Measurements from ENCODE around the gene SAMMSON.

Gene SAMMSON

DNA sequence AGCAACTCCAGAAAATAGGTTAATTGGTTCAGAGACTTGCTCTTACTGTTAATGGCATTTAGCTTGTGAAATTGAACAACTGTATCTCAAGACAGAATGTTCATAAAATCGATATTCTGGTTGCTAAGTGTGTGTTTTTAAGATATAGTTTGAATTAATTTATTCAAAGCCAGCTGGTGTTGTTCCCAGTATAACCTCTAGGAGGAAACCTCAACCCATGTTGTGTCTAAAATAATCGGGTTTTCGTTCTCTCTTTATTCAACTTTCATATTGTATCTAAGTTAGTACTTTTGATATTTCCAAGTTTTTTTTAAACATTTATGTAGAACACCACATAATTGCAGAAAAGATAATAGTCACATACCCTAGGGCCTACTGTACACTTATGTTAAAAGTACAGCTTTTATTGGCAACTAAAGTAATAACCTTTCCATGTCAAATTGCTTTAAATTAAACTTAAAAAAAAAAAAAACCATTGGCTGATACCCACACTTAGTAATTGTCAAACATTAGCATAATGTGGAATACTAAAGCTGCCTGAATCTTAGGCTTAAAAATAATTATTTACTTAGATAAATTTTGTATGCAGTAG, 90.9 kb downstream of the SAMMSON start:
- TF ChIP-seq, protein P1, sequence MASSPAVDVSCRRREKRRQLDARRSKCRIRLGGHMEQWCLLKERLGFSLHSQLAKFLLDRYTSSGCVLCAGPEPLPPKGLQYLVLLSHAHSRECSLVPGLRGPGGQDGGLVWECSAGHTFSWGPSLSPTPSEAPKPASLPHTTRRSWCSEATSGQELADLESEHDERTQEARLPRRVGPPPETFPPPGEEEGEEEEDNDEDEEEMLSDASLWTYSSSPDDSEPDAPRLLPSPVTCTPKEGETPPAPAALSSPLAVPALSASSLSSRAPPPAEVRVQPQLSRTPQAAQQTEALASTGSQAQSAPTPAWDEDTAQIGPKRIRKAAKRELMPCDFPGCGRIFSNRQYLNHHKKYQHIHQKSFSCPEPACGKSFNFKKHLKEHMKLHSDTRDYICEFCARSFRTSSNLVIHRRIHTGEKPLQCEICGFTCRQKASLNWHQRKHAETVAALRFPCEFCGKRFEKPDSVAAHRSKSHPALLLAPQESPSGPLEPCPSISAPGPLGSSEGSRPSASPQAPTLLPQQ (tag by site-specific recombination; IDR thresholded peaks at IDR 0.05): no peak
- TF ChIP-seq ZNF654 (tag by site-specific recombination; IDR thresholded peaks at IDR 0.05; ENCODE audit: low read depth): peak; percentile 25; the same call in 1 of the 2 replicates
- POLR2A ChIA-PET: no interaction called here
- Histone ChIP-seq H3K36me3 (ENCODE audit: control insufficient read depth in 2 of 2, insufficient read depth in 1 of 2, low read length in 2 of 2) (no peaks in the 10 kb centered on the region), H3K9me3 (ENCODE audit: control insufficient read depth, insufficient read depth, low read depth, low read length) (no peaks in the 10 kb centered on the region), H3K4me1 (ENCODE audit: control insufficient read depth, insufficient read depth, low read length) (no peaks in the 10 kb centered on the region), H3K4me3 (ENCODE audit: low read depth, low read length) (no peak overlapping the region), H3K27ac (ENCODE audit: extremely low read depth, low read depth, low read length) (no peak overlapping the region)
- CTCF ChIA-PET: interaction anchor here (0.6 to 2.0 kb wide), 19 partner anchors 9 to 1792 kb away, joined by 3 to 12 read pairs (median 3); no protein-coding TSS in a partner anchor

DNA sequence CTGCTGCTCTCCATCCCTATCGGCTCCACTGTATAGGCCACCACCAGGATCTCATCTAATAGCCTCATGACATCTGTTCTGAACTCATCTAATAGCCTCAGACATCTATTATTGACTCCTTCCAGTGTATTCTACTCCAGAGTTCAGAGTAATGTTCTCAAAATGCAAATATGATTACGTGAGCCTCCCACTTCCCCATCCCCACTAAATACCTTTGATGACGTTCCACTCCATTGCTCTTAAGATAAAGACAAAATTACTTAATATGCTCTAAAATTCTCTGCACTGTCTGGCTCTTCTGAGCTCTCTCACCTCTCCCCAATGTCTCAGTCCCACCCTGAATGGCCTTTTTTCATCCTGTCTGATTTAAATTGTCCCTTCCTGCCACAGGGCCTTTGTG, 94.7 kb downstream of the SAMMSON start:
- no peaks in the 10 kb centered on the region for H3K9me3 ChIP-seq (ENCODE audit: control insufficient read depth, insufficient read depth, low read depth, low read length)
- no peak overlapping the region for H3K27ac ChIP-seq (ENCODE audit: extremely low read depth, low read depth, low read length)
- TF ChIP-seq ZNF239 (tag by site-specific recombination; IDR thresholded peaks at IDR 0.05) (no peak), ZNF24 (tag by site-specific recombination; IDR thresholded peaks at IDR 0.05) (no peak), ZNF549 (tag by site-specific recombination; IDR thresholded peaks at IDR 0.05) (no peak), ZNF433 (tag by site-specific recombination; IDR thresholded peaks at IDR 0.05; ENCODE audit: low read depth) (no peak), ZNF785 (tag by site-specific recombination; IDR thresholded peaks at IDR 0.05) (no peak), KLF9 (tag by site-specific recombination; IDR thresholded peaks at IDR 0.05; ENCODE audit: low read depth) (no peak), ZNF529 (tag by site-specific recombination; IDR thresholded peaks at IDR 0.05; ENCODE audit: insufficient replicate concordance) (no peak), BCL11A (tag by site-specific recombination; IDR thresholded peaks at IDR 0.05; ENCODE audit: low read depth) (no peak), ZNF610 (tag by site-specific recombination; IDR thresholded peaks at IDR 0.05; ENCODE audit: borderline replicate concordance) (no peak), GLI4 (tag by site-specific recombination; IDR thresholded peaks at IDR 0.05) (no peak)
- TF ChIP-seq, protein P2, sequence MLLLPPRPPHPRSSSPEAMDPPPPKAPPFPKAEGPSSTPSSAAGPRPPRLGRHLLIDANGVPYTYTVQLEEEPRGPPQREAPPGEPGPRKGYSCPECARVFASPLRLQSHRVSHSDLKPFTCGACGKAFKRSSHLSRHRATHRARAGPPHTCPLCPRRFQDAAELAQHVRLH (tag by site-specific recombination; IDR thresholded peaks at IDR 0.05): no peak
- ChIA-PET POLR2A (no interaction called here), CTCF (interaction anchor here (1.4 kb wide), 1 partner anchor 12 kb away, joined by 3 read pairs; no protein-coding TSS in a partner anchor)
- no peak overlapping the region for H3K4me3 ChIP-seq (ENCODE audit: low read depth, low read length)
- H3K36me3 ChIP-seq (ENCODE audit: control insufficient read depth in 2 of 2, insufficient read depth in 1 of 2, low read length in 2 of 2): no peaks in the 10 kb centered on the region
- H3K4me1 ChIP-seq (ENCODE audit: control insufficient read depth, insufficient read depth, low read length): no peaks in the 10 kb centered on the region

DNA sequence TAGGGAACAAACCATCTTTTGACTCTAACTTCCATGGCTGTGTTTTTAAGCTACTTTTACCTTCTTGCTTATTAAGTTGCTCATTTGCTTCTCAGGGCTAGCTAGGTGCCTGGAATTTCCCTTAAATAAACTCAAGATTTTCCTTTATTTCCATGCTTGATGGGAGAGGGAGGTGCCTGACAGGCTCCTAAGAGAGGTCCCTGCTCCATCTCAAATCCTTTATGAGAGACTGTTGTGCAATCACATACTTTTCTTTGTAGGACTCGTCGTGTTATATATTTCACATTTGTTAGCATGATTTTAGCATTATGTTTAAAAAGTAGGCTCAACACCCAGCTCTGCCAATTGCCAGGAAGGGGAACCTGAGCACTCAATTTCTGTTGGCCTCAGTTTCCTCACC, 95.7 kb downstream of the SAMMSON start:
- POLR2A ChIA-PET: no interaction called here
- H3K36me3 ChIP-seq (ENCODE audit: control insufficient read depth in 2 of 2, insufficient read depth in 1 of 2, low read length in 2 of 2): no peaks in the 10 kb centered on the region
- no peaks in the 10 kb centered on the region for H3K4me1 ChIP-seq (ENCODE audit: control insufficient read depth, insufficient read depth, low read length)
- TF ChIP-seq, protein P3, sequence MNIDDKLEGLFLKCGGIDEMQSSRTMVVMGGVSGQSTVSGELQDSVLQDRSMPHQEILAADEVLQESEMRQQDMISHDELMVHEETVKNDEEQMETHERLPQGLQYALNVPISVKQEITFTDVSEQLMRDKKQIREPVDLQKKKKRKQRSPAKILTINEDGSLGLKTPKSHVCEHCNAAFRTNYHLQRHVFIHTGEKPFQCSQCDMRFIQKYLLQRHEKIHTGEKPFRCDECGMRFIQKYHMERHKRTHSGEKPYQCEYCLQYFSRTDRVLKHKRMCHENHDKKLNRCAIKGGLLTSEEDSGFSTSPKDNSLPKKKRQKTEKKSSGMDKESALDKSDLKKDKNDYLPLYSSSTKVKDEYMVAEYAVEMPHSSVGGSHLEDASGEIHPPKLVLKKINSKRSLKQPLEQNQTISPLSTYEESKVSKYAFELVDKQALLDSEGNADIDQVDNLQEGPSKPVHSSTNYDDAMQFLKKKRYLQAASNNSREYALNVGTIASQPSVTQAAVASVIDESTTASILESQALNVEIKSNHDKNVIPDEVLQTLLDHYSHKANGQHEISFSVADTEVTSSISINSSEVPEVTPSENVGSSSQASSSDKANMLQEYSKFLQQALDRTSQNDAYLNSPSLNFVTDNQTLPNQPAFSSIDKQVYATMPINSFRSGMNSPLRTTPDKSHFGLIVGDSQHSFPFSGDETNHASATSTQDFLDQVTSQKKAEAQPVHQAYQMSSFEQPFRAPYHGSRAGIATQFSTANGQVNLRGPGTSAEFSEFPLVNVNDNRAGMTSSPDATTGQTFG (tag by site-specific recombination; IDR thresholded peaks at IDR 0.05; ENCODE audit: borderline replicate concordance): no peak
- TF ChIP-seq WT1 (tag by site-specific recombination; IDR thresholded peaks at IDR 0.05) (no peak), HOXD13 (CRISPR knock-in tag; IDR thresholded peaks at IDR 0.05; ENCODE audit: borderline replicate concordance) (no peak), ZNF391 (tag by site-specific recombination; IDR thresholded peaks at IDR 0.05; ENCODE audit: borderline replicate concordance, low read depth) (no peak), ZNF24 (tag by site-specific recombination; IDR thresholded peaks at IDR 0.05) (no peak), ZNF585B (tag by site-specific recombination; IDR thresholded peaks at IDR 0.05) (no peak)
- TF ChIP-seq, protein P4, sequence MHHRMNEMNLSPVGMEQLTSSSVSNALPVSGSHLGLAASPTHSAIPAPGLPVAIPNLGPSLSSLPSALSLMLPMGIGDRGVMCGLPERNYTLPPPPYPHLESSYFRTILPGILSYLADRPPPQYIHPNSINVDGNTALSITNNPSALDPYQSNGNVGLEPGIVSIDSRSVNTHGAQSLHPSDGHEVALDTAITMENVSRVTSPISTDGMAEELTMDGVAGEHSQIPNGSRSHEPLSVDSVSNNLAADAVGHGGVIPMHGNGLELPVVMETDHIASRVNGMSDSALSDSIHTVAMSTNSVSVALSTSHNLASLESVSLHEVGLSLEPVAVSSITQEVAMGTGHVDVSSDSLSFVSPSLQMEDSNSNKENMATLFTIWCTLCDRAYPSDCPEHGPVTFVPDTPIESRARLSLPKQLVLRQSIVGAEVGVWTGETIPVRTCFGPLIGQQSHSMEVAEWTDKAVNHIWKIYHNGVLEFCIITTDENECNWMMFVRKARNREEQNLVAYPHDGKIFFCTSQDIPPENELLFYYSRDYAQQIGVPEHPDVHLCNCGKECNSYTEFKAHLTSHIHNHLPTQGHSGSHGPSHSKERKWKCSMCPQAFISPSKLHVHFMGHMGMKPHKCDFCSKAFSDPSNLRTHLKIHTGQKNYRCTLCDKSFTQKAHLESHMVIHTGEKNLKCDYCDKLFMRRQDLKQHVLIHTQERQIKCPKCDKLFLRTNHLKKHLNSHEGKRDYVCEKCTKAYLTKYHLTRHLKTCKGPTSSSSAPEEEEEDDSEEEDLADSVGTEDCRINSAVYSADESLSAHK (tag by site-specific recombination; IDR thresholded peaks at IDR 0.05): no peak
- TF ChIP-seq, protein P5, sequence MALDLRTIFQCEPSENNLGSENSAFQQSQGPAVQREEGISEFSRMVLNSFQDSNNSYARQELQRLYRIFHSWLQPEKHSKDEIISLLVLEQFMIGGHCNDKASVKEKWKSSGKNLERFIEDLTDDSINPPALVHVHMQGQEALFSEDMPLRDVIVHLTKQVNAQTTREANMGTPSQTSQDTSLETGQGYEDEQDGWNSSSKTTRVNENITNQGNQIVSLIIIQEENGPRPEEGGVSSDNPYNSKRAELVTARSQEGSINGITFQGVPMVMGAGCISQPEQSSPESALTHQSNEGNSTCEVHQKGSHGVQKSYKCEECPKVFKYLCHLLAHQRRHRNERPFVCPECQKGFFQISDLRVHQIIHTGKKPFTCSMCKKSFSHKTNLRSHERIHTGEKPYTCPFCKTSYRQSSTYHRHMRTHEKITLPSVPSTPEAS (tag by site-specific recombination; IDR thresholded peaks at IDR 0.05): no peak
- no peaks in the 10 kb centered on the region for H3K9me3 ChIP-seq (ENCODE audit: control insufficient read depth, insufficient read depth, low read depth, low read length)
- CTCF ChIA-PET: interaction anchor here (1.4 kb wide), 1 partner anchor 11 kb away, joined by 3 read pairs; no protein-coding TSS in a partner anchor
- no peak overlapping the region for H3K27ac ChIP-seq (ENCODE audit: extremely low read depth, low read depth, low read length)
- H3K4me3 ChIP-seq (ENCODE audit: low read depth, low read length): no peak overlapping the region
